Type B pancreatic cell (in vitro differentiated cells): ENCODE measurements around the gene CTSH. TPM values are rescaled to one million over a fixed set of nuclear protein-coding genes. Genes with fewer than 3 reads are reported as not detected.

Source experiments
- DNase-seq: peaks from one replicate; pipeline ENCODE4 v3.0.0; 2021; ENCODE audit warnings: mixed read lengths; ENCODE audit not compliant: unreplicated experiment; ENCODE audit errors: extremely low spot score
- H3K27ac Mint-ChIP-seq: 2 replicates; pipeline ENCODE4 v1.8.0; 2021; ENCODE audit warnings: mild to moderate bottlenecking, mixed read lengths
- H3K27me3 Mint-ChIP-seq: 2 replicates; pipeline ENCODE4 v1.8.0; 2021; ENCODE audit warnings: mixed read lengths
- H3K36me3 Mint-ChIP-seq: 2 replicates; pipeline ENCODE4 v1.8.0; 2021; ENCODE audit warnings: mixed read lengths
- H3K4me1 Mint-ChIP-seq: one replicate; pipeline ENCODE4 v1.8.0; 2021; ENCODE audit warnings: mixed read lengths; ENCODE audit not compliant: unreplicated experiment
- H3K4me3 Mint-ChIP-seq: 2 replicates; pipeline ENCODE4 v1.8.0; 2021; ENCODE audit warnings: mild to moderate bottlenecking, mixed read lengths
- H3K9me3 Mint-ChIP-seq: 2 replicates; pipeline ENCODE4 v1.8.0; 2021; ENCODE audit warnings: mixed read lengths
- CTCF ChIP-seq: fragments of 200-600 bp; sonication (generic); conservative IDR thresholded peaks from 2 replicates; pipeline ENCODE4 v1.5.0; 2021; ENCODE audit warnings: antibody characterized with exemption, mild to moderate bottlenecking
- total RNA-seq: library from RNA; stranded (reverse); gene quantifications from 2 replicates; pipeline ENCODE4 v1.2.1, GENCODE V29; 2021; ENCODE audit warnings: low replicate concordance

CTSH gene
- total RNA-seq, 1 donor from 2014 or later = 55.4 TPM

- Mint-ChIP-seq H3K4me3 (no peak overlapping the region), H3K36me3 (no peaks in the 10 kb centered on the region), H3K9me3 (no peaks in the 10 kb centered on the region), H3K27me3 (peaks cover 8% of the 10 kb centered on the region), H3K27ac (peak overlapping the region; percentile 80), H3K4me1 (peaks cover 5% of the 10 kb centered on the region)
- DNase-seq = no peak
- peak; percentile 26 for TF ChIP-seq CTCF
Observed at GRCh38 chr15:78950902-78951840, 6.3 kb upstream of the CTSH start.

- Mint-ChIP-seq H3K4me3 (no peak overlapping the region), H3K4me1 (peaks cover 5% of the 10 kb centered on the region), H3K9me3 (no peaks in the 10 kb centered on the region), H3K27ac (no peak overlapping the region), H3K36me3 (no peaks in the 10 kb centered on the region), H3K27me3 (peaks cover 9% of the 10 kb centered on the region)
- no peak for TF ChIP-seq CTCF
- DNase-seq = no peak
Observed at GRCh38 chr15:78950343-78950742, 5.5 kb upstream of the CTSH start.

GRCh38 chr15:78949461-78949860 lies 4.6 kb upstream of the CTSH start:
- H3K4me3 Mint-ChIP-seq = no peak overlapping the region
- peaks cover 5% of the 10 kb centered on the region for H3K4me1 Mint-ChIP-seq
- H3K27me3 Mint-ChIP-seq = peaks cover 11% of the 10 kb centered on the region
- peak overlapping the region; percentile 37 for H3K27ac Mint-ChIP-seq
- no peaks in the 10 kb centered on the region for H3K36me3 Mint-ChIP-seq
- no peak for TF ChIP-seq CTCF
- no peaks in the 10 kb centered on the region for H3K9me3 Mint-ChIP-seq
- DNase-seq = no peak

GRCh38 chr15:78947506-78947905 lies 2.7 kb upstream of the CTSH start:
- Mint-ChIP-seq H3K4me1 (peaks cover 5% of the 10 kb centered on the region), H3K4me3 (peak overlapping the region; percentile 45), H3K36me3 (no peaks in the 10 kb centered on the region), H3K27me3 (peaks cover 21% of the 10 kb centered on the region), H3K27ac (no peak overlapping the region), H3K9me3 (no peaks in the 10 kb centered on the region)
- no peak for TF ChIP-seq CTCF
- no peak for DNase-seq

GRCh38 chr15:78946493-78946892 lies 1.6 kb upstream of the CTSH start:
- Mint-ChIP-seq H3K36me3 (no peaks in the 10 kb centered on the region), H3K9me3 (no peaks in the 10 kb centered on the region), H3K27me3 (peaks cover 23% of the 10 kb centered on the region), H3K27ac (no peak overlapping the region), H3K4me1 (peaks cover 5% of the 10 kb centered on the region), H3K4me3 (peak overlapping the region; percentile 71)
- DNase-seq = no peak
- TF ChIP-seq CTCF = no peak
